HG03103 (cell line): ENCODE data around the gene LENEP.

Experiments
- ATAC-seq: cut with Tn5 transposase; IDR thresholded peaks from one replicate; pipeline ENCODE4 v1.9.1; 2021; ENCODE audit warnings: low read depth; ENCODE audit not compliant: unreplicated experiment

LENEP gene

DNA sequence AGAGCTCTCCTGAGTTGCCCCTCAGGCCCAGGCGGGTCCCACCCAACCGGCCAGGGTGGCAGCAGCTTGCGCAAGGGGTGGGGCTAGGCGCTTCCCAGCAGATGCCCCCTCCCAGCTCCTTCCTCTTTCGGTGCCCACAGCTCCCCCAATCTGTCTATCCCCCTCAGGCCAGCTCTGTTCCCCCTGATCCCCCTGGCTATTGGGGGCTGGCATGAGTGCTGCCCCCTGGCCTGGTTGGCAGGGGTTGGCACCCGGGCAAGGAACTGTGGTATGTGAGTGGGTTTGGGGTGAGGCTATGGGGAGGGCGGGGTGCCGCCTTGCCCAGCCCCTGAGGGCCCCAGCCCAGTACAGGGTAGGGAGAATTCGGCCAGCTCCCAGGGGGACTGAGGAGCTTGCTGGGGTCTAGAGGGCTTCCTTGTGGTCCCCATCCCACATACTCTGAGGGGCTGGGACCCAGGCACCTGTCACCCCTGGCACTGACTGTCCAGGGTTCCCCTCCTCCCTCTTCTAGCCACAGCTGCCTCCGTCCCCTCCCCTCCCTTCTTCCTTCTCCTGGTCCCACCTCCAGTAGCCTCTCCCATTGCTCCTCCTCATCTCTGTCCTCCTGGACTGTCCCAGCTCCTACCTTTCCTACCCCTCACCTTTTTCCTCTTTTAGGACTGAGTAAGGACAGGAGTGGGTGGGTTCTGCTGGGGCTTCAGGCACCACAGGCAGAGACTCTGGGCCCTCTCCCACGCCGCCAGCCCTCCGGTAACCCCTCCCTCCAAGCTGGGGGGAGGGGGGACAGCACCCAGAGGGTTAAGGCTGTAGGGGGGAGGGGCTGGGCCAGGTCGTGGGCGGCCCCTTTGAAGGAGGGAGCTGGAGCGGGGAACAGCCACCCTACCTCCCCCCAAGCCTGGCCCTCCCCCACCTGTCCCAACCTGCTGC is 14.9 kb downstream of the LENEP start:
- ATAC-seq, result no peak

- ATAC-seq, result no peak
These were observed 15.9 kb downstream of the LENEP start for GRCh38 chr1:155009221-155009711.

- ATAC-seq, result no peak
These were observed 16.4 kb downstream of the LENEP start for GRCh38 chr1:155009742-155010141.

DNA sequence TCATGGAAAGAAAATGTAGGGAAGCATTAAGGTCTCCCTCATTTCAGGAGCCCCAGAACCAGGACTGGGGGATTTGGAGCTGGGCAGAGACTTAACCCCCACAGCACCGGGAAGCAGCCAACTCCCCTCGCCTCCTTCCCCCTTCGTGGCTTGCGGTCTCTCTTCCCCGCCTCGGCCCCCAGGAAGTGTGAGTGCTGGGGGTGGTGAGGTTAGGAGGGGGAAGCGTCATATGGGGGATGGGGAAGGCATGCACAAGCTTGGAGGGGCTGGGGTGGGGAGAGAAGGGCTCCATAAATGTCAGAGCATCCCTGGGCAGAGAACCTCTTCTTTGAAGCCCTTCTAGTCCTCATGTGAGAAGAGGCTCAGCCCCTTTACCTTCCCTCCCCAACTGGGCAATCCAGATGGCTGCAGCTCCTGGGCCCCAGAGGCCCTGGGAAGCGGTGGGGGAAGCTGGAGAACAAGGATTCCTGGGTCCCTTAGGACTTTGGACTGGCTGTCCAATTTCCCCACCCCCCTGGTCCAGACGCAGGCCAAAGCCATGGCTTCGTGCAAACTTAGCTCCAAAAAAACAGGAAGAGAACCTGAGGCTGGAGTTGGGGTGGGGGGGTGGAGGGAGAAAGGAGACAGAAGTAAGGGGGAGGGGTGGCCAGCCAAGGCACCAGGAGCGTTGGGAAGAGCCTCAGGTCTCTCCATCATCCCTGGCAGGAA is 17.0 kb downstream of the LENEP start:
- ATAC-seq, result no peak

DNA sequence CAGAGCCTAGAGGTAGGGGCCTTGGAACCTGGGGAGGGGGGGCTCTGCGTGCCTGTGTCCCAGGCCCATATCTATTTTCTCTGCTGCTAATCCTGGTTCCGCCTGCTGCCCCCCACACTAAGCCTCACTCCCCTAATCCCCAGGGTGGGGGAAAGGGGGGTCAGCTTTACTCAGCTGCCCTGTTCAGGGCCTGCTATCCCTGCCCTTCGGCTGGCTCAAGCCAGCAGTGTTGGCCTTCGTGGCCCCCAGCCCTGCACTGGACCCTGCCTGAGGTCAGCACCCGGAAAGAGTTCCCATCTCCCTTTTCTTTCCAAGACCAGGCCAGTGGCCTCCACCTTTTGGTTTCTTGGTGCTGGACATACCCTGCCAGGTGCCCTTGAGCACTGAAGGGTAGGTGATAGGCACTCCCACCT is 17.6 kb downstream of the LENEP start:
- no peak for ATAC-seq

DNA sequence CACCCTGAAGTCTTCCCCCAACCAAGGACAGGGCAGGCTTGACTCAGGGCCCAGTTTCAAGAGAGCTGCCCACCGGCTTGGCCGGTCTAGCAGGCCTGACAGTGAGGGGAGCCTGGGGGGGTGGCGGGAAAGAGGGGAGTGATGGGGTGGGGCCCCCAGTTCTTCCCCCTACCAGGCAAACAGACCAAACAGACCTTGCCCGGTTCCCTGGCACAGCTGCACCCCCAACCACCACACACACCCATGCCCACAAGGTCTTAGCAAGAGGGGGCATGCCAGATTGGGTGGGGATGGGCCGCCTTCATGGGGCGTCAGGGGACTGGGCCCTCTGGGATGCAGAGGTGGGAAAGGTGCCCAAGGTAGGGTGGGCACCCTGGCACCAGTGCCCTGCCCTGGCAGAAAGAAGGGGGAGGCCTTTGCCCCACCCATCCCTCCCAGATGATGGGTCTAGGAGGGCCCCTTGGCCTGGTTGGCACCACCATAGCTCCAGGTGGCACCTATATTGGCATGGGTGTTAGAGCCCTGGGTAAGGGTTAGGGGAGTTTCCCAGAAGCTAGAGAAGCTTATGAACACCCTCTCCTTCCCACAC is 18.1 kb downstream of the LENEP start:
- ATAC-seq, result no peak

- ATAC-seq, result no peak
These were observed 18.7 kb downstream of the LENEP start for GRCh38 chr1:155012026-155012546.

DNA sequence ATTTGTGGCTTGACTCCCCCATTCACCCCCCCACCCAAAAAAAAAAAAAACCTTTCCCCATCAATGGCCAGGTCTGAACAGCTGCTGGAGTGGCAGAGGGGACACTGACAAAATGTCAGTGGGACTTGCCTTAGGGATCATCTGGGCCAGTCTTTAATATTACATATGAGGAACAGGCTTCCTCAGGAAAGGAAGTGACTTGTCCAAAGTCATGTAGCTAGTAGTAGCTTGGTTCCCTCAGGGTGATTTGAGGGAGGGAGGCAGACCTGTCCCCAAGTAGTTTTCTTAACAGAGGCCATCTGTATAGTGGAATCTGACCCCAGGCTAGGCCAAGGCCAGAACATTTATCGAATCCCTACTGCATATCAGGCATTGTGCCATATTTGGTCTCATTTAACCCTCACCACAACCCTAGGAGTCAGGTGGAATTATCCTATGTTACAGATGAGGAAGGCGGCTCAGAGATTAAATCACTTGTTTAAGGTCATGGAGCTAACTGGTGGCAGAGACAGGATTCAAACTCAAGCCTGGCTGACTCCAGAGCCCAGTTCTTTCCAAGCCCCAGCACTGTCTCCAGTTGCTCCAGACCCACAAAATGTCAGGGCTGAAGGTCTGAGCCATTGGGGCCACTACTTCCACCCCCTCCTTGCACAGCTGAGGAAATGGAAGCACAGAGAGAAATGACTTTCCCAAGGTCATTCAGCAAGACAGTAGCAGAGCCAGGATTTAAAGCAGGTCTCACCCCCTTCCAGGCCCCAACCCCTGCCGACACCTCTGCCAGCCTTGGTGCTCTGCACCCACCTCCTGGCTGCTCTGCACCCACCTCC is 19.6 kb downstream of the LENEP start:
- ATAC-seq, result no peak

DNA sequence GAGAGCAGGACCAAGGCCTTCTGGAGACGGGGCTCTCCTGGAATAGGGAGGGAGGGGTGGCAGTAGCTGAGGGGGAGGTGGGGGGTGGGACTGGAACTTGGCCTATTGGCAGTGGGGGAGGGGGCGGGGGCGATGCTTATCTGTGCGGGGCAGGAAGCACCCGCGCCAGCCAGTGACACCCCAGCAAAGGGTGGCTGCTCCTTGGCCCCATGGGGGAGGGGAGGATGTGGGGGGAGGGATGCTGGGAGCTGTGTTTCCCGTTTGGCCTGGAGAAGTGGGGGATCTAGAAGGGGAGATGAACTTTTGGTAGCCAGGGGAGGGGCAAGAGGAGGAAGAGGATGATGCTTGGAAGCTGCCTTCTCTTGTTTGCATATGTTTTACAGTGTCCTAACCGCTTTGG is 20.2 kb downstream of the LENEP start:
- ATAC-seq, result no peak

DNA sequence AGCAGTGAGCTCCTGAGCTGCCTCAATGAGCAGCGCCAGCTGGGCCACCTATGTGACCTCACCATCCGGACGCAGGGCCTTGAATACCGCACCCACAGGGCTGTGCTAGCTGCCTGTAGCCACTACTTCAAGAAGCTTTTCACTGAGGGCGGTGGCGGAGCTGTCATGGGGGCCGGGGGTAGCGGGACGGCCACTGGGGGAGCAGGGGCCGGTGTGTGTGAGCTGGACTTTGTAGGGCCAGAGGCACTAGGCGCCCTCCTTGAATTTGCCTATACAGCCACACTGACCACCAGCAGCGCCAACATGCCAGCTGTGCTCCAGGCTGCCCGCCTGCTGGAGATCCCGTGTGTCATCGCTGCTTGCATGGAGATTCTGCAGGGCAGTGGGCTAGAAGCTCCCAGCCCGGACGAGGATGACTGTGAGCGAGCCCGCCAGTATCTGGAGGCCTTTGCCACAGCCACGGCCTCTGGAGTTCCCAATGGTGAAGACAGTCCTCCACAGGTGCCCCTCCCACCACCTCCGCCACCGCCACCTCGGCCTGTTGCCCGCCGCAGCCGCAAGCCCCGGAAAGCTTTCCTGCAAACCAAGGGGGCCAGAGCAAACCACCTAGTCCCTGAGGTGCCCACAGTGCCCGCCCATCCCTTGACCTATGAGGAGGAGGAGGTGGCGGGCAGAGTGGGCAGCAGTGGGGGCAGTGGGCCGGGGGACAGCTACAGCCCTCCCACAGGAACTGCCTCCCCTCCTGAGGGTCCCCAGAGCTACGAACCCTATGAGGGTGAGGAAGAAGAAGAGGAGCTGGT is 21.5 kb downstream of the LENEP start:
- ATAC-seq, result no peak

GRCh38 chr1:155015527-155016230 is 22.3 kb downstream of the LENEP start:
- no peak for ATAC-seq

- ATAC-seq, result no peak
These were observed 22.9 kb downstream of the LENEP start for GRCh38 chr1:155016231-155016831.

DNA sequence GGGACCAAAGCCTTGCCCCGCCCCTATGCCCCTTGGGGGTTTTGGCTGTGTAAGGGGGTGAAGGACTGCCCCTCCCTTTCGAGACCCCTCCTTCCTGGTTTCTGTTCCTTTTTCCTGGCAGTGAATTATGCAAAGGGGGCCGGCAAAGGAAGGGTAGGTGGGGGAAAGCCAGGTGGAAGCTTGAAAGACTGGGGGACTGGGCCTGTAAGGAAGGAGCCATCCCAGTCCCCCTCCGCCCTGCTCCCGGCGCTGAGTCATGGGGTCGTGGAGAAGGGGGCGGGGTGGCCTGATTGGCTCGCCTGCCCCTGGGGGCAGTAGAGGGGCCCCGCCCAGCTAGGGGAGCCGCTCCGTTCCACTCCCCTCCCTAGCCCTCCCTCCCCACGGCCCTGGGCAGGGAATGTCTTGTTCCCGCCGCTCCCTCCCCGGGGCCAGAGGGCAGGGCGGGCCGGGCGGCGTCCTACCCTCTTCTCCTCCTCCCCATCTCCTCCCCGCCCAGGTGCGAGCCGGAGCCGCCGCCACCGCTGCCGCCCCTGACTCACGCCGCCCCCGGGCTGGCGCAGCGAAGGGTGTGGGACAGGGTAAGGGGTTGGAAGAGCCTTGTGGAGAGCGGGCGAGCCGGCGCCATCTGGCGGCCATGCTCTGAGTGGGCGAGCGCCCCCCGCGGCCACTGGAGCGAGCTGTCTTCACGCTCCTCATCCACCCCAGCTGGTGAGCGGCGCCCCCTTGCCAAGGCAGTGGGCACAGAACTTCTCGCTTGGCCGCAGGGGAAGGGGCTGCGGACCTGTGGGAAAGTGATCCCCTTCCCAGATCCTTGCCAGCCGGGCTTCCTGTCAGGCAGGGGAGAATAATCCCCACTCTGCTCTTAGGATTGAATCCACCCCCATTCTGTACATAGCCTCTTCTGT is 23.9 kb downstream of the LENEP start:
- ATAC-seq, result peak; percentile 78

- ATAC-seq, result no peak
These were observed 24.5 kb downstream of the LENEP start for GRCh38 chr1:155017946-155018316.

DNA sequence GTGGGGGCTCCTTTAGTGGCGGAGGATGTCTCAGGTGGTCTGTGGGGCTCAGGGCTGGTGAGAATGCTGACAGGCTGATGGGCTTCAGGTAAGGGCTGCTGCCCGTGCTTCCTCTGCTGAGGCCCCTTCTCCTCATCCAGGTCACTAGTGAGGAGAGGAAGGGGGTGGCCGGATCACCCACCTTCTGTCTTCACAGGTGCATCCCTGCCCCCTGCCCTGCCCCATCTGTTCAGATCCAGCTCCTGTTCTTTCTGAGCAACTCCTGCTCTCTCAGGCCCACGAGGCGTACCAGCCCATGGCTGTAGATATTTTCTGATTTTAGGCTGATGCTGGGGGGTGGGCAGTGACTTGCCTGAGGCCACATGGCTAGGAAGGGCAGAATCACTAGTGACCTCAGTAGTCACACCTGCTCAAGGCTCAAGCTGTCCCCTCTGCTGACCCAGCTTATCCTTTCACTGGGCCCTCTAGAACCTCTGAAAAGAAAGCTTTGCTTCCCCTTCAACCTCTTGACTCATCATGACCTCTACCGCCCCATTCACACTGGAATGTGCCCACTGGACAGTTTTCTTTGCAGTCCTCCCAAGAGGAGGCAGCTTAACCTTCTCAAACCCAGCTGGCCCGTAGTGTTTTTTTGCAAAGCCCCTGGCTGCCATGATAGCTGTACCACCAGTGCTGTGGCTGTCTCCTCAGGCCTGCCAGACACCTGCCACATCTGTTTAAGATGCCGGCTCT is 25.4 kb downstream of the LENEP start:
- ATAC-seq, result no peak

DNA sequence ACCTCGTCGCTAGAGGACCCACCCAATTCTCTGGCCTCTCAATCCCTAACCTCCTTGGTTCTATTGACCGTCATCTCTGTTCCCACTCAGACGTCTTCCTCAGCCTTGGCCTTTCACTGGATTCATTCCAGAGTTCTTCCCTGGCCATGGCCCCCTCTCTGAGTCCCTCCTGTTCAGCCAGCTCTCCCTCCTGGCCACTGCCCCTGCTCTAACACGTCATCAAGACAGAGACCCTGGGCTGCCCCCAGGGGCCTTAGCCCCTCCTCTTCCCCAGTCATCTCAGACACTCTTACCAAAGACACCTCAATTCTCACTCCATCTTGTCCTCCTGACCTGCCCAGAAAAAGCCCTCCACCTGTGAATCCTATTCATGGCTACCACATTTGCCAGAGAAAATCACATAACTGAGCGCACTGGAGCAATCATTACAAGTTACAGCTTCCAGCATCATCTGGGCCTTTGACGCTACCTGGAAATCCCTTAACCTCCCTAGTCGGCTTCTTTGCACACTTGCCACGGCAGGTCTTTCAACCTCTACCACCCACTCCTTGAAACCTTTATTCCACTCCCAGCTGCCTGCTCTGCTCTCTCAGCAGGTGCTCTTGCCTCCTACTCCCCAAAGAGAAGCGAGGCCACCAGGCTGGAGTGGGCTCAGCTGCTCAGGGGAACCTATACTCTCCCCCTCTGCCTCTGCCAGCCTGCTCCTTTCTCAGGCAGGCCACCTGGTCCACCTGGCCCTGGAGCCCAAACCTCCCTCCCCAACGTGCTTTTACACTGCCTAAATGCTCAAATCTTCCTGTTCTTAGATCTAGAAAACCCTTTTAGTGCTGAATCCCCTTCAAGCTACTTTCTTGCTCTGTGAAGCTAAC is 26.2 kb downstream of the LENEP start:
- ATAC-seq, result no peak
